PC-3 (cell line): Measurements from ENCODE around the gene ACOXL.

Source experiments
- CTCF ChIP-seq: fragments of 300-600 bp; sonication (generic); conservative IDR thresholded peaks from 2 replicates; pipeline ENCODE4 v1.5.1; 2017; ENCODE audit warnings: antibody characterized with exemption, low read depth, mild to moderate bottlenecking, low read length
- EZH2phosphoT487 ChIP-seq: fragments of 300-600 bp; sonication (generic); IDR thresholded peaks from 2 replicates; pipeline ENCODE4 v1.6.1; 2018; ENCODE audit warnings: mild to moderate bottlenecking, antibody characterized with exemption, low read length, borderline replicate concordance

- TF ChIP-seq CTCF (no peak), EZH2phosphoT487 (no peak)
These were observed 322.7 kb downstream of the ACOXL start for GRCh38 chr2:111054791-111055691.
